PC-3 (cell line): ENCODE data around the gene FBXW7.

Experiments used
- EZH2phosphoT487 ChIP-seq: fragments of 300-600 bp; sonication (generic); IDR thresholded peaks from 2 replicates; pipeline ENCODE4 v1.6.1; 2018; ENCODE audit warnings: mild to moderate bottlenecking, antibody characterized with exemption, low read length, borderline replicate concordance
- TF ChIP-seq, protein P1 (sequence below): fragments of 300-600 bp; sonication (generic); conservative IDR thresholded peaks from 2 replicates; pipeline ENCODE4 v1.5.1; 2017; ENCODE audit warnings: antibody characterized with exemption, low read depth, mild to moderate bottlenecking, low read length

DNA sequence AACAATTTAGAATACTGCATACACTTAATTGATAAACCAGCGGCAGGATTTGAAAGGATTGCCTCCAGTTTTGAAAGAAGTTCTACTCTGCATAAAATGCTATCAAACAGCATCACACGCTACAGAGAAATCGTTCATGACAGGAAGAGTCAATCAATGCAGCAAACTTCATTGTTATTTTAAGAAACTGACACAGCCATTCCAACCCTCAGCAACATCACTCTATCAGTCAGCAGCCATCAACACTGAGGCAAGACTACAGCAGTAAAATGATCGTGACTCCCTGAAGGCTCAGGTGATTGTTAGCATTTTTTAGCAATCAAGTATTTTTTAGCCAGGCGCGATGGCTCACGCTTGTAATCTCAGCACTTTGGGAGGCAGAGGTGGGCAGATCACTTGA is 98.3 kb downstream of the FBXW7 start:
- TF ChIP-seq, protein P1, sequence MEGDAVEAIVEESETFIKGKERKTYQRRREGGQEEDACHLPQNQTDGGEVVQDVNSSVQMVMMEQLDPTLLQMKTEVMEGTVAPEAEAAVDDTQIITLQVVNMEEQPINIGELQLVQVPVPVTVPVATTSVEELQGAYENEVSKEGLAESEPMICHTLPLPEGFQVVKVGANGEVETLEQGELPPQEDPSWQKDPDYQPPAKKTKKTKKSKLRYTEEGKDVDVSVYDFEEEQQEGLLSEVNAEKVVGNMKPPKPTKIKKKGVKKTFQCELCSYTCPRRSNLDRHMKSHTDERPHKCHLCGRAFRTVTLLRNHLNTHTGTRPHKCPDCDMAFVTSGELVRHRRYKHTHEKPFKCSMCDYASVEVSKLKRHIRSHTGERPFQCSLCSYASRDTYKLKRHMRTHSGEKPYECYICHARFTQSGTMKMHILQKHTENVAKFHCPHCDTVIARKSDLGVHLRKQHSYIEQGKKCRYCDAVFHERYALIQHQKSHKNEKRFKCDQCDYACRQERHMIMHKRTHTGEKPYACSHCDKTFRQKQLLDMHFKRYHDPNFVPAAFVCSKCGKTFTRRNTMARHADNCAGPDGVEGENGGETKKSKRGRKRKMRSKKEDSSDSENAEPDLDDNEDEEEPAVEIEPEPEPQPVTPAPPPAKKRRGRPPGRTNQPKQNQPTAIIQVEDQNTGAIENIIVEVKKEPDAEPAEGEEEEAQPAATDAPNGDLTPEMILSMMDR = no peak
- TF ChIP-seq EZH2phosphoT487 = no peak
